Measurements from ENCODE around the gene MIER2.

The MIER2 gene

DNA sequence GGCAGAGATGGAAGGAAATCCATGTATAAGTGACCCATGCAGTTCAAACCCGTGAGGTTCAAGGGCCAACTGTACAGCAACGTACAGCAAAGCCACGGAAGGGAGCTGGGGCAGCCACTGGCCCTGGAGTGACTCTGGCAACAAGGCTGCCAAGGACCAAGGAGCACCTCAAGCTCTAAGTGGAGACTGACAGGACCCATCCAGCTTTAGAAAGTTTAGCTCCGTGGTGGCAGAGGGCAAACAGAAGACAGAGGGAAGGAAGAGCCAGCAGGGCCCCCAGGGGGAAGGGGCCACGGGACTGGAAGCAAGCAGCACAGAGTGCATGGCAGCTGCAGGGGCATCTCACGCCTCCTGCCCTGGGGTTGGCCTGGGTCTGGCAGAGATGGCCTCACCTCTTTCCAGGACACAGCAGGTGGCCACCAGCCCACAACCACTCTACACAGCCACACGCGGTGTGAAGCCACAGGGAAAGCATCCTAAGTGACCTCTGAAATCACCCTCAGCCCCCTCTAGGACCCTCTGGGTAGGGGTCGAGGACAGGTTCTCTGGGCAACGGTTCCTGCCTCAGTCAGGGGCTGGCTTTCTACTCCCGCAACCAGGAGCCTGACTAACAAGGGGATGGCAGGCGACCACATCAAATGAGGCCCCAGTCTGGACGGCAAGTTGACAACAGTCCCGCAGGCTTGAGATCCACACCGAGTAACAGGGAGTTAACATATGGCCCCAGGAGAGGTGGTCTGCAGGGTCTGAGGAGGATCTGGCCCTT is 3.8 kb downstream of the MIER2 start:
- in situ Hi-C loops (cut with HindIII; ENCODE audit: low pct_ligation_motif_present, low pct_unique_long_range_greater_than_20kb, low sequenced_read_pairs) = no loop called here
- no peak for DNase-seq

DNA sequence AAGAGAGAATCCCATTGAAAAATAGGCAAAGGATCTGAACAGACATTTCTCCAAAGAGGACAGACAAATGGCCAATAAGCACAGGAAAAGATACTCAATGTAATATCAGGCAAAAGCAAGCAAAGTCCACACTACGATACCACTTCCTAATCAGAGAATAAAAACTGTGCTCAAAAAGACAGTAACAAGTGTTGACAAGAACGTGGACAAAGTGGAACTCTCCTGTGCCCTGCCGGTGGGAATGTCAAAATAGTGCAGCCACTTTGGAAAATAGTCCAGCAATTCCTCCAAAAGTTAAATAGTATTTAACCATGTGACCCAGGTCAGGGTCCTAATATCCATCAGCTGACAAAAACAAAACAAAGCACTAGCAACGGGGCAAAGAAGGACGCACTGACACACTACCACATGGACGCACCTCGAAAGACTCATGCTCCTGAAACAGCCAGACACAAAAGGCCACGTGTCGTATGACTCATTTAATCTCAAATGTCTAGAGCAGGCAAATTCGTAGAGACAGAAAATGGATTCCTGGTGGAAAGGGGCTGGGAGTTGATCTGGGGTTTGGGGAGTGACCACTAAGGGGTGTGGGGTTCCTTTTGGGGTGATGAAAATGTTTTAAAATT is 5.2 kb downstream of the MIER2 start:
- DNase-seq = no peak
- in situ Hi-C loops (cut with HindIII; ENCODE audit: low pct_ligation_motif_present, low pct_unique_long_range_greater_than_20kb, low sequenced_read_pairs) = no loop called here

DNA sequence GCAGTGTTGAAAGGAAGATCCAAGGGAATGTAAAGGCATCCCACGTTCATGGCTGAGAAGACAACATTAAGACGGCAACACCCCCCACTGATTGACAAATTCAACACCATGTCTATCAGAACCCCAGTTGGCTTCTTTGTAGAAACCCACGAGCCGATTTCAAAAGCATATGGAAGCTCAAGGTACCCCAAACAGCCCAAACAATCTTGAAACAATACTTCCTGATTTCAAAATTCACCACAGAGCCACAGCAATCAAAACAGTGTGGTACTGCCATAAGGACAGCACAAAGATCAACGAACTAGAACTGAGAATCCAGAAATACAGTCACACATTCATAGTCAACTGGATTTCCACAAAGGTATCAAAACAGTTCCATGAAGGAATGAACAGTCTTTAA is 6.2 kb downstream of the MIER2 start:
- in situ Hi-C loops (cut with HindIII; ENCODE audit: low pct_ligation_motif_present, low pct_unique_long_range_greater_than_20kb, low sequenced_read_pairs) = no loop called here
- no peak for DNase-seq

DNA sequence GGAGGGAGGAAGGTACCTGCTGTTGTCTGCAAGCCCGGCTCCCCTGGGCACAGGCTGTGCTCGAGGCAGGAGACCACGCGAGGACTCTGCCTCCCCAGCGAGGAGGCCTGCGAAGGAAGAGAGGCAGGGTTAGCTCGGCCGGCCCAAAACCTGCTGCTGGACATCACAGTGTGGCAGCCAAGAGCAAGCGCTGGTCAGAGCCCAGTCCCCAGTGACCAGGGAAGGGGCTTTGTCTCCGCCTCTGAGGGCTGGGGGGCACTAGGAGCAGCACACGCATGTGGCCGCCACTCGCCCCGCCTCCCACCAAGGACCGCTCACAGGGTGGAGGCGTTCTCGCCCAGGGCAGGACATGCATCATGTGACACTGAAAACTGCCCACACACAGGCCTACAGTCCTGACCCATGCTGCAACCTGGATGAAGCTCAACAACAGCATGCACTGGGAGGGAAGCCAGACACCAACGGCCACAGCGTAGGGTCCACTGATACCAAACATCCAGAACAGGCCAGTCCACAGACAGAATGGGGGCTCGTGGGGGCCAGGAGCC is 8.5 kb downstream of the MIER2 start:
- no peak for DNase-seq
- in situ Hi-C loops (cut with HindIII; ENCODE audit: low pct_ligation_motif_present, low pct_unique_long_range_greater_than_20kb, low sequenced_read_pairs) = no loop called here

DNA sequence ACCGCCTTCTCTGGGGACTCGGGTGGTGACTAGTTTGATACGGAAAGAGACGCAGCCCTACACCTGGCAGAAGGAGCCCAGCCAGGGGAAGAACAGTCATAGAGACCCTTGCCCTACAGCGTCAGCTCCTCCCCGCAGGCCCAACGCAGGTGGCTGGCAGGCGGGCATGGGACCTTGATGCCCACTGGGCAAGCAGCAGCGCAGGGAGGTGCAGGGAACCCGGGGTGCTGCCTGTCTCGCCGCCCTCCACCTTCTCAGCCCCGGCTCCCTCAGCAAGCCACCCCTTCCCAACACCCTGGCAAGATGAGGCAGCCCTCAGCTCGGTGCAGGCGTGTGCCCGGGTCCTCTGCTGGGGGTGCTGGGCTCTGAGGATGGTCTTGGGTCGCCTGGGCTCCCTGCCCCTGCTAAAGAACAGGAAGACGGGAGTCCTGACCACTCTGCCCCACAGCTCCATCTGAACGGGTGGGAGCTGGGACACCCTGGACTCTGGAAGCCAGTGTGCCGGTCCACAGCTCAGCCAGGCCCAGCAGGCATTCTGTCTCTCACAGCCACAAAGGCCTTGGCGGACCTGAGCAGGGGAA is 9.0 kb downstream of the MIER2 start:
- no peak for DNase-seq
- in situ Hi-C loops (cut with HindIII; ENCODE audit: low pct_ligation_motif_present, low pct_unique_long_range_greater_than_20kb, low sequenced_read_pairs) = no loop called here

DNA sequence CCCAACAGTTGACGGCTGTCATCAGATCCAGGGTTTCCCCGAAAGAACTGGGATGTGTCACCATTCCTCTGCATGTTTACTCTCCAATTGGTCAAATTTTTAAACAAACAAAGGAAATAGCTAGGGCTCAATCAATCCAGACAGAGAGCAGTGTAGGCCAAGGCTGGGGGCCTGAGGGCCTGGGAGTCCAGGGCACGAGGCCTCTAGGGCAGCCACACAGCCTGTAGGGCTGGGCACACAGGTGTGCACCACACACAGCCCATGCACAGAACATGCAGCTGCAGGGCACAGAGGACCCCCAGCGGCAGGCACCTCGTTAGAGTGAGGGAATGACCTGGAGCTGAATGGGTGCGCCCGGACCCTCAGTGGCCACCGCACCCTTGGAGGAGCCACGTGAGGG is 9.5 kb downstream of the MIER2 start:
- in situ Hi-C loops (cut with HindIII; ENCODE audit: low pct_ligation_motif_present, low pct_unique_long_range_greater_than_20kb, low sequenced_read_pairs) = no loop called here
- DNase-seq = no peak

DNA sequence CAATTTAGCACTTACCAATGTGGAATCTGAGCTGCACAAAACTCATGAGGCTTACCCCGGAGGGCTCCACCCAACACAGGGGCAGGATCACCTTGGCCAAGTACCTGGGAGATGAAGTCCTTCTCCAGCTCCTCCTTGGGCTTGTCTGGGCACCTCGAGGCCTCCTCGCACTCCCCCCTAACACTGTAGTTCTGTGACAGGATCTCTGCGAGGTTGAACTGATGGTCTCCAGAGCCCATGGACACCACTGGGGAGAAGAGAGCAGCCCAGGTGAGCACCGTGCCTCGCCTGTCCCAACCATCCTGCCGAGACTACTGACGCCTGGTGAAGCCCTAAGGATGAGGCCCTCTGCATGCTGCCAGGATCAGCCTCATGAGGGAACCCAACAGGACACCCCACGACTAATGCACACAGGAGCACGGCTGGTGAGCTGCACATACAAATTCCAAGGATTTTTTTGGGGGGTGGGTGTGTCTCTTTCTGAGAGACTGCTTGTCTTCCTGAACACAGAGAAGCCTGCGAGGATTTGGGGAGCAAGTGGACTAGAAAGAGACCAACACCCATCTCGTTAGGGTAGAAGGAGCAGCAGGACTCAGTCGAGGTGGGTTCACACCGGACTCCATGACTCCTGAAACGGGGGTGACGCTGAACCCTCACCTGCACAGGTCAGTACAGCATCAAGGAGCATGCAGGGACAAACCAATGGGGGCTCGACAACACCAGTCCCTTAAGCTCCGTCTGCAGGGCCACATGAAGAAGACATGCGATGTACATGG is 10.1 kb downstream of the MIER2 start:
- no peak for DNase-seq
- in situ Hi-C loops (cut with HindIII; ENCODE audit: low pct_ligation_motif_present, low pct_unique_long_range_greater_than_20kb, low sequenced_read_pairs) = no loop called here

DNA sequence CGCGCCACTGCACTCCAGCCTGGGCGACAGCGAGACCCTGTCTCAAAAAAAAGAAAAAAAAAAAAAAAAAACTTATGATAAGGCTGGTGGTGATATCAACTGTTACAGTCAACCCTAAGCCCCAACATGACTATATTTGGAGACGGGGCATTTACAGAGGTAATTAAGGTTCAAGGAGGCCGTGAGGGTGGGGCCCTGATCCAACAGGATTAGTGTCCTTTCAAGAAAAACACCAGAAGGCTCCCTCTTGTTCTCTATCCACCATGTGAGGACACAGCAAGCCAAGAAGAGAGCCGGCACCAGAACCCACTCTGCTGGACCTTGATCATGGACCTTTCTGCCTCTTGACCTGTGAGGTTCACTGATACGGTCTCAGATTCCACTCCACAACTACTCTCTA is 14.1 kb downstream of the MIER2 start:
- in situ Hi-C loops (cut with HindIII; ENCODE audit: low pct_ligation_motif_present, low pct_unique_long_range_greater_than_20kb, low sequenced_read_pairs) = no loop called here
- DNase-seq = no peak

DNA sequence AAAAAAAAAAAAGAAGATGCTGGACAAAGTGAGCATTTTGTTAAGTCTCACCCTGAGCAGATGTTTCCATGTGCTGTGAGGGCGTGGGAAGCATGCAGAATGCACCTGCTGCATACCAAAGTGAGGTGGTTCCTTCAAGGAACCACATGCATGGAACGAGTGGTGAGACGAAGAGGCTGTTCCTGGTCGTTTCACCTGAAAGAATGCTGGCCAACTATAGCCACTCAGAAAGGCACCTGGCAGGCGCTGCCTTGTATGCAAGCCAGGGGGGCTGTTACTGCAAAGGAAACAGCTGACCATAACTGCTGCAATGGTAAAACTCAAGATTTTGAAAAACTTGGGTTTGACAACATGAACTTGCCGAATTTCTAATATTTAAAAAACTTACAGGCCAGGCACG is 14.7 kb downstream of the MIER2 start:
- in situ Hi-C loops (cut with HindIII; ENCODE audit: low pct_ligation_motif_present, low pct_unique_long_range_greater_than_20kb, low sequenced_read_pairs) = no loop called here
- no peak for DNase-seq

DNA sequence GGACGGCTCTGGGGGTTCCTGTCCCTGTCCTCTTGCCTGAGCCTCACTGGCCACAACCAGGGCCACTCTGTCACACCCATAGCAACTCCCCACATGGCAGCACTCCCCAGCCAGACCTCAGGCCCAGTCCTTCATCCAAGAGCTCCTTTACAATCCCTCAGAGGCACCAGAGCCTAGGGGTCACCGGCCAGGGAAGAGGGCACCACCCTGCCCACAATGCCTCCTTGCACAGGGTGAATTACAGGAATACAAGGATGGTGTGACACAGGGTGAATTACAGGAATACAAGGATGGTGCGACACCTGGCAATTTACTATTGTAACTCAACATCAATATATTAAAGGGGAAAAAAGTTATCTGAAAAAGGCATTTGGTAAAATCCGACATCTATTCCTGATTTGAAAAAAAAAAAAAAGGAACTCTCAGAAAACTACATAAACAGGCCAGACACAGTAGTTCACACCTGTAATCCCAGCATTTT is 16.5 kb downstream of the MIER2 start:
- in situ Hi-C loops (cut with HindIII; ENCODE audit: low pct_ligation_motif_present, low pct_unique_long_range_greater_than_20kb, low sequenced_read_pairs) = no loop called here
- DNase-seq = peak; percentile 7

DNA sequence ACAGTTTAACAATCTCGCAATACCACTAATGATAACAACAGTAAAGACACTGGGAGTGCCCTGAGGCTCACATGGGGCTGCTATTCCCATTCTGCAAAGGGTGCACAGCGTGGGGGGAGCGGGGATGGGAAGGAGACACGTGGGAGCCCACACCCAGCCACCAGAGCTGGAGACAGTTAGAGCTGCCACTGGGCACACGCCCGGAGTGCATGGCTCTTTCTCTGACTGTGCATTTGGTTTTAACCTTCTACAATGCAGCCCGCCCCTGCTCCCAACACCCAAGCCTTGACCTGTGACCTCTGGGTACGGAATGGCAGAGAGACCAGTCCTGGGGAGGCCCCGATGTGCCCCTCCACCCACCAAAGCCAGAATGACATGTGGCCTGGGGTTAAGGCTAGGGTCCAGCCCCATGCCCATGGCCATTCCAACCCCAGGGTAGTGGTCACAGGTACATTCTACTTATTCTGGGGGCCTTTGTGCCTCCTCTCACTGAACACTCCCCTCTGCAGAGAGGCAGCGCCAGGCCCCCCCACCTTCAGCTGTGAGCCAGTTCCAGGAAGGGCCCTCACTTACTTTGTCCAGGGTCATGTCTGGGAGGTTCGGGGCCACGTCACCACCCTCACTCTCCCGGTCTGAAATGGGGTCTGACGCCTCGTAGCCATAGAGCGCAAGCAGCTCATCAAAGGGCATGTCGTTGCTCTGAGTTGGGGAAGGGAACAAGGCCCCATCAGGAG is 17.1 kb downstream of the MIER2 start:
- in situ Hi-C loops (cut with HindIII; ENCODE audit: low pct_ligation_motif_present, low pct_unique_long_range_greater_than_20kb, low sequenced_read_pairs) = no loop called here
- DNase-seq = no peak

DNA sequence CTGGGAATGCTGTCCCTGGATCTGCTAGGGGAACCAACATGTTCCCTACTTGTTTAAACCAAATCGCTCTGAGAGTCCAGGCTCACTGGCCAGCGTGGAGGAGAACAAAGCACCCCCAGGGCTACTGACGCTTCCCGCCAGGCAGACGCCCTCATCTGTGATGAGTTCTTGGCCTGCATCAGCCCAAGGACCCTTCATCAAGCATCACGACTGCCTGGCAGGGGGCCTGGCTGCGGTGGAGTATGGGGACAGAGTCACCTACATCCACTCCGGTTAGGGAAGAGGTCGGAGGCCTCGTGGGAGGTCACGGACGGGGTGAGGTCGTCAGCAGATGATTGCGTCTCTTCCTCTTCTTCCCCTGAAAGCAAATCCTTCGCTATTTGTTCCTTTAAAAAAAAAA is 17.7 kb downstream of the MIER2 start:
- DNase-seq = no peak
- in situ Hi-C loops (cut with HindIII; ENCODE audit: low pct_ligation_motif_present, low pct_unique_long_range_greater_than_20kb, low sequenced_read_pairs) = no loop called here

DNA sequence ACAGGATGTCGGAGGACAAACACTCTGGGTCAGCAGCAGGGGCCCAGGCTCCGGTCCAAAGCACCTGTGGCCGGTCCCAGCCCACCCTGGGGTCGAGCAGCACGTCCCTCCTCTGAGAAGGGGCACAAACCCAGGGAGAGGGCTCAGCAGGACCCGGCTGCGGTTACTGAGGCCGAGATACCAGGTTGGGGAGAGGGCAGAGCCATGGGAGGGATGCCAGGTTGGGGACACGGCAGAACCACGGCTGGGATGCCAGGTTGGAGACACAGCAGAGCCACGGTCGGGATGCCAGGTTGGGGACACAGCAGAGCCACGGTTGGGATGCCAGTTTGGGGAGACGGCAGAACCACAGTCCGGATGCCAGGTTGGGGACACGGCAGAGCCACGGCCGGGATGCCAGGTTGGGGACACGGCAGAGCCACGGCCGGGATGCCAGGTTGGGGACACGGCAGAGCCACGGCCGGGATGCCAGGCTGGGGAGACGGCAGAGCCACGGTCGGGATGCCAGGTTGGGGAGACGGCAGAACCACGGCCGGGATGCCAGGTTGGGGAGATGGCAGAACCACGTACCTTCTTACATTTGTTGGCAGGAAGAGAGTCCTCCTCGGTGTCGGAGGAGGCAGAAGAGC is 18.5 kb downstream of the MIER2 start:
- DNase-seq = no peak
- in situ Hi-C loops (cut with HindIII; ENCODE audit: low pct_ligation_motif_present, low pct_unique_long_range_greater_than_20kb, low sequenced_read_pairs) = no loop called here

DNA sequence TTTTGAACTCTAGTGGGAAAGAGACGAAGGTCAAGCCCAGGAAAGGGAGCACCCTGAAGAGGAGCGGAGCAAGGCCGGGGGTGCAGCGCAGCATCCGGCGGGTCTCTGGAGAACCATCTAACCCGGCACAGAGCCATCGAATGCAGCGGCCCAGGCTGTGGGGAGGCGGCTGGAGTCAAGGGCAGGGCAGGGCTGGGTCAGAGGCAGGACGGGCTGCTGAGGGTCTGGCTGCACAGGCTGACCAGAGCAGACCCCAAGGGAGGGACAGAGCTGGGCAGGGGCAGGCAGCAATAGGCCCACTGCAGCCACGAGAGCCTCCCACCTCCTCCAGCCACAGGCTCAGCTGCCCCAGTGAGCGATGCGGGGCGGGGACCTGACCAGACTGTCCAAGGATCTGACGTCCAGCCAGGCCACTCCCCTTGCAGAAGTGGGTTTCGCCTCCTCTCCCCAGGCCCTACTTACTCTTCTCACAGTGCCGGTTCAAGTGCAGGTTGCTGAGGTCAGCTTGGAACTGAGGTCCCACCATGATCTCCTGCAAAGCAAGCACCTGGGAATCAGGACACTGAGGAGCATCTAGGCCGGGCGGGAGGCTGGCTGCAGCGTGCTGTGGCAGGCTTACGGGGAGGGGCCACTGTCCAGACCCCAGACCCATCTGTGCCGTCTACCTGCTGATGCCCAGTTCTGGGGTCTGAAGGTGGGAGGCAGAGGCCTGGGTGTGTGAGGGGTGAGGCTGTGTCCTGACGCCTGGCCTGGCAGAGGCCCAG is 19.2 kb downstream of the MIER2 start:
- no peak for DNase-seq
- in situ Hi-C loops (cut with HindIII; ENCODE audit: low pct_ligation_motif_present, low pct_unique_long_range_greater_than_20kb, low sequenced_read_pairs) = no loop called here

DNA sequence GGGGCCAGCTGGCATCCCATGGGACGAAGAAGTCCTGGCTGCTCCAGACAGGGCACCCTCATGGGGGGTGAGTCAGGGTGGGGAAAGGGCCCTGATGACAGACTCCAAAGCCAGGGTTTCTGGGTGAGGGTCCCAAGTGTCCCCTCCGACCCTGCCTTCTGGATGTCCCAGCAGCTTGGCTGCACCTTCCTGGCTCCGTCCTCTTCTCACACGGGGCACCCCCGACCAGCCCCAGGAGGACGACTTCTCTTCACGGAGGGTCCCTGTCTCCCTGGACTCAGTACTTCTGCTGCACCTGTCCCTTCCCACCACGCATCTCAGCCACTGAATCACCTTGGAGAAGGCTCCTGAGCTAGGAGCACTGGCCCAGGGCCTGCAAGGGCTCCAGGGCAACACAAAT is 19.9 kb downstream of the MIER2 start:
- no peak for DNase-seq
- in situ Hi-C loops (cut with HindIII; ENCODE audit: low pct_ligation_motif_present, low pct_unique_long_range_greater_than_20kb, low sequenced_read_pairs) = no loop called here

DNA sequence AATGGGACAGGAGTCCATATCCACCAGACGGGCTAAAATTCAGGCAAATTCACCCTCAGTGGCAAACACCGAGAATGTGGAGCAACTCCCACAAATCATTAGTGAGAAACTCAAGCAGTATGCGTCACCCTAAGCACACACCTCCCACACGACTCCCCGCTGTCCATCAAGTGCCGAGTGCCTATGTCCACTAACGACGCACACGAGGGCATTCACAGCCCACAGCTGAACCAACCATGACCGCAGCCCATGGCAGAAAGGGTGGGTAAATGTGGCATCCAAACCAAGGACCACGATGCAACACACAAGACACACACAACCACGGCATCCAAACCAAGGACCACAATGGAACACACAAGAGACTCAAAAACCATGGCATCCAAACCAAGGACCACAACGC is 22.0 kb downstream of the MIER2 start:
- in situ Hi-C loops (cut with HindIII; ENCODE audit: low pct_ligation_motif_present, low pct_unique_long_range_greater_than_20kb, low sequenced_read_pairs) = no loop called here
- no peak for DNase-seq

DNA sequence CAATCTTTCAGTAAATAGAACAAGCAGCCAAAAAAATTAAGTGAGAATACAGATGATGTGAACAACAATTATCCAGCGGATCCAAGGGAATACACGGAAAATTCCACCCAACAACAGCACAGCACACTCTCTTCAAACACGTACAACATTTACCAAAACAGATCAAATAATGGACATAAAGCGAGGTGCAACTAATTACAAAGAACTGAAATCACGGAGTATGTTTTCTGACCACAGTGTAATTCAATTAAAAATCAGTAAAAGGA is 26.2 kb downstream of the MIER2 start:
- no peak for DNase-seq
- in situ Hi-C loops (cut with HindIII; ENCODE audit: low pct_ligation_motif_present, low pct_unique_long_range_greater_than_20kb, low sequenced_read_pairs) = no loop called here
